PC-9 (cell line): ENCODE measurements around the gene VWA5A.

Experiments
- CTCF ChIP-seq: fragments of 200-600 bp; sonication (generic); conservative IDR thresholded peaks from 2 replicates; pipeline ENCODE4 v1.6.1; 2017; ENCODE audit warnings: mixed run types, antibody characterized with exemption, mild to moderate bottlenecking, moderate library complexity
- EZH2 ChIP-seq: fragments of 200-600 bp; sonication (generic); IDR thresholded peaks from 2 replicates; pipeline ENCODE4 v1.8.0; 2017; ENCODE audit warnings: antibody characterized with exemption, low read depth

GRCh38 chr11:124082371-124082770 lies 32.9 kb upstream of the VWA5A start:
- TF ChIP-seq CTCF, result no peak
- TF ChIP-seq EZH2, result no peak
